Measurements from ENCODE around the gene ZNF304.

- TF ChIP-seq CTCF (IDR thresholded peaks at IDR 0.05): no peak
- TF ChIP-seq POLR2AphosphoS5 (IDR thresholded peaks at IDR 0.05): no peak
- TF ChIP-seq POLR2A (IDR thresholded peaks at IDR 0.05; ENCODE audit: low read depth): no peak
Observed at GRCh38 chr19:57359300-57359699, 8.2 kb downstream of the ZNF304 start.

Measured in esophagus muscularis mucosa (tissue), 3 donors.